NCI-H524 treated with DMSO at 0.1 percent for 48 hours (cell line): ENCODE data around the gene TBC1D22A.

Experiments
- DNase-seq: peaks from one replicate; lab custom pipeline; 2025; lab: John Stamatoyannopoulos, UW

Gene TBC1D22A

DNA sequence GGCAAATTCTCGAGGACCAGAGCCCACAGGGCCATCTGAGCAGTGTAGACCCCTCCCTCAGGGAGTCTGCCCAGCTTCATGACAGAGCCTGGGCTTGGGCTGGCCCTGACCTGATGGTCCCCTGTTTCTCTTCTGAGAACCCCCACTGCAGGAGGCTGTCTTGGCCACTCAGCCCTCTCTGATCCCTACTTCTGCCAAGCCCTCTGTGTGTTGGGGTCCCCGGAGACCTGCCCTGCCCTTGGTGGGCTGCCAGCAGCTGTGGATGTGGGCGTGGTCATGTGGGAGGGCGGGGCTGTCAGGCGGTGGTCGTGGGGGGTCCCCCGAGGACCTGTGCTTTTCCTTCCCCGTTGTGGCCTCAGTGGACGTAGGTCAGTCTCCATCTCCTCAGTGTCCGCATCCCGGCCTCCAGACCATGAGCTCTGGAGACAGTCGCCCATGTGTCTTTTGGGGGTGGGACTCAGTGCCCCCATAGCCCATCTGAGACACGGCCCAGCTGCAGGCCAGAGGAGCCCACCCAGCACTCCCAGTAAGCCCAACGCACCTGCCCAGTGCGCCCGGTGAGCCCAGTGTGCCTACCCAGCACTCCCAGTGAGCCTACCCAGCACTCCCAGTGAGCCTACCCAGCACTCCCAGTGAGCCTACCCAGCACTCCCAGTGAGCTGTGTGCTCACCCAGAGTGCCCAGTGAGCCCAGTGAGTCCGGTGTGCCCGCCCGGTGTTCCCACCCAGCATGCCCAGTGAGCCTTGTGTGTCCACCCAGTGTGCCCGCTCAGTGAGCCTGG is 409.2 kb downstream of the TBC1D22A start:
- DNase-seq = no peak

DNA sequence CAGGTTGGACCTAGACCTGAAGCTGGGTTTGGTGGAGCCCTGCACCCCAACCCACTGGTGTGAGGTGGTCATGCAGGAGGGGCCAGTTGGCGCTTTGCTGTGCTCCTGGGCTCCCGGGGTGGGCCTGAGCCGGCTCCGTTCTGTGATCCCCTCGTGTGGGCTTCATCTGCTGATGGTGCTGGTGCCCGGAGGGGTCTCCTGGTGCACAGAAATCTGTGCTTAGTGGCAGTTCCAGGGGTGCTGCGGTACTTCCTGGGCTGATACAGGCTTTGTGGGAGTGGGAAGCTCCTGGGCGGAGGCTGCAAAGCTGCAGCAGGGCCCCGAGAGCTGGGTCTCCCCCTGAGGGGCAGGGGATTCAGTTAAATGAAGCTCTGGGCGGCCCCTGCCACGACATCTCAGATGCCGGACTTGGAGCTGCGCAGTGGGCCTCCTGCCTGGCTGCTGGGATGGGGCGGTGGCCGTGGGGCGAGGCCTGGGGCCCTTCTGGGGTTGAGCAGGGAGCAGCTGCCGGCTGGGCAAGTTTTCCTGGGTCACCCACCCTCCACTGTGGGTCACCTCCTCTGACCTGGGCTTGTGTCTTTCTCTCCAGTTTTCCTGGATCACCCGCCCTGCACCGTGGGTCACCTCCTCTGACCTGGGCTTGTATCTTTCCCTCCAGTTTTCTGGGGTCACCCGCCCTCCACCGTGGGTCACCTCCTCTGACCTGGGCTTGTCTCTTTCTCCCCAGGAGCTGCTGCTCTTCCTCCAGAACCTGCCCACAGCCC is 410.5 kb downstream of the TBC1D22A start:
- DNase-seq = no peak

DNA sequence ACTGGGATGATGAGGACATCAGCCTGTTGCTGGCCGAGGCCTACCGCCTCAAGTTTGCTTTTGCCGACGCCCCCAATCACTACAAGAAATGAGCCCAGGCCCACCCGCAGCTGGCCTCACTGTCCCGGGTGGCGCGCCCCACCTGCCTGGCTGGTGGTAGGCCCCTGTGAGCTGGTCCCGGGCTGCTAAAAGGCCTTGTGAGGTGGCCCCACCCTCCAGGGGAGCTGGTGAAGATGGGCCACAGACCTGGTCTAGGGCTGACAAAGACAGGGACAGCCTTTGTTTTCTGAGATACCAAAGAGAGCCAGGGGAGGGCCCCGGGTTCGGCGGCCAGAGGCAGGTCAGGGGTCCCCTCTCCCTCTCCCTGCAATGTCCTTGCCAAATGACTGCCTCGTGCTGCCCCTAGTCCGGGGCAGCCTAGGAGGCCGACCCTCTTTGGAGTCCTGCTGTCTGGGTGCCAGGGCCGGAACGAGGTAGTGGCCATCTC is 411.1 kb downstream of the TBC1D22A start:
- DNase-seq = no peak

DNA sequence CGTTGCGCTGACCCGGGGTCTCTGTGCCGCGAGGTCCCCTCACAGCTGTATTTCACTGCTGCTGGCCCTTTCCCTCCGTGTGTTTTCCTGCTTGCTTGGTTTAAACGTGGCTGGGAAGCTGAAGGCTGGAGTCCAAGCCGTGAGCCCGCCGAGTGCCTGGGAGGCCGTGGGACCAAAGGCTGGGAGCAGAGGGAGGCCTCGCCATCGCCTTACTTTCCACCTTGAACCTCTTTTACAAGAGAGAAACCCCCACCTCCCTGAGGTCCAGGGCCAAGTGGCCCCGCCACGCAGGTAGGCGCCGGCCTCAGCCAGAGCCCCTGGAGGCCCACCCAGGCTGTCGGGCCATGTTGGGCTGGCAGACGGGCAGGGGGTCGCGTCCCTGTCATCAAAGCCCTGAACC is 411.6 kb downstream of the TBC1D22A start:
- no peak for DNase-seq

DNA sequence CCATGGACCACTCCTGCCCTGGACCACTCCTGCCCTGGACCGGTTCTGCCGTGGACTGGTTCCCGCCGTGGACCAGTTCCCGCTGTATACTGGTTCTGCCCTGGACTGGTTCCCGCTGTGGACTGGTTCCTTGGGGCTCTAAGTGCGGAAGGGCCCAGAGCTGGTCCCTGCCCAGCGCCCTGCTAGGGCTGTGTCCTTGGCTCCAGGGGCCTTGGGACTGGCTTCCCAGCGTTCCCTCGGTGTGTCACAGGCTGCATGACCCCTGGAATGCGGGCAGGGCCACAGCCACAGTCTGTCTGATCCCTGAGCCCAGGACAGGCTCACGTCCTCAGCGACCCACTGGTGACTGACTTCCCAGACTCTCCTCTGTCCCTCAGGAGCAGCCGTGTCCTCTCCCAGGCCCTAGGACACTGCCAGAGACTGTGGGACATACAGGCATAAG is 412.2 kb downstream of the TBC1D22A start:
- no peak for DNase-seq

DNA sequence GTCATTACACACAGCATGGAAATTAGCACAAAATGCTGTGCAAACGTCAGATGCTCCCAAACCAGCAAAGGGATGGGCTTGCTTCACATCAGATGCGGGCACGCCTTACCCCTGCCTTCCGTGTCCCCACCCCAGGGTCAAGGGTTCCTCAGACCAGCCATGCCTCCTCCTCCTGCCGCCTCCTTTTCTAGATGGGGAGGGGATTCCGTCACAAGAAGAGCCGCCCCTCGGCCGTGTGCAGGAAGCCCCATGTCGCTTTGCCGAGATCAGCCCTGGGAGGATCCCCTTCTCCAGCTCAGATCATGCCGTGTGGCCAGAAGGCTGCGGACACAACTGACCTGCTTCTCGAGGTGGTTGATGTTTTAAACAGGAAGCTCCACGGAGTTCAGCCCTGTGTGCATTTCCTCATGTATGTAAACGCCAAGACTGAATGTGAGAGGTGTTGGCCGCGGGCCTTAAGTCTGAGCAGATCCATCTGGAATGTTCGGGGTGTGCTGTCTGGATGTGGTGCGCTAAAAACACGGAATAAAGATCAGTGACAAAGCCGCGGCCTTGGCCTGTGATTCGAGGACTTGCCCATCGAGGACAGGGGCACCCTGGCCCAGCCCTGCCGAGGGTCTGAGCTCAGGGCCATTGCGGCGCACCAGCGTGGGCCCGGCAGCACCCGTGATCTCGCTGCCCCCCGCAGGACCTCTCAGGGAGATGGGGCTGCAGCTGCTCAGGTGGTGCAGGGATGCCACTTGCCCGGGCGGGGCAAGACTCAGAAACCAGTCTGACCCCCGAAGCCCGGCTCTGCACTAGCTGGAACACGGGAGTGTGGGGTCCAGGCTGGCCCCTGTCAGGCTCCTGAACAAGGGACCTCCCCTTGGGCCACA is 412.9 kb downstream of the TBC1D22A start:
- DNase-seq = no peak

DNA sequence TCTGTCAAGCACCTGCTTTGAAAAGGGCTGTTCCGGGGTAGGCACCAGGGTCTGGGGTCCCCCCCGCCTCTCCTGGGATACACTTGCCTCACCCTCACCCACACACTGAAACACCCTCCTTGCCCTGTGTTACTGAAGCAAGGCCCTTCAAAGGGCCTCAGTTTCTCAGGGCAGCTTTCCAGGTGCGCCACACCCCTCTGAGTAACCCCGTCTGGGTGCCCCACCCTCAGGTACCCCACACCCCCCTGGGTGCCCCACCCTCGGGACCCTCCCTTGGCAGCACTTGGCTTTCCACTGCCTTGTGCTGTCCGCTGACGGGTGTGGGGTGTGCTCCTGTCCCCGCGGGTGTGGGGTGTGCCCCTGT is 413.6 kb downstream of the TBC1D22A start:
- DNase-seq = no peak

DNA sequence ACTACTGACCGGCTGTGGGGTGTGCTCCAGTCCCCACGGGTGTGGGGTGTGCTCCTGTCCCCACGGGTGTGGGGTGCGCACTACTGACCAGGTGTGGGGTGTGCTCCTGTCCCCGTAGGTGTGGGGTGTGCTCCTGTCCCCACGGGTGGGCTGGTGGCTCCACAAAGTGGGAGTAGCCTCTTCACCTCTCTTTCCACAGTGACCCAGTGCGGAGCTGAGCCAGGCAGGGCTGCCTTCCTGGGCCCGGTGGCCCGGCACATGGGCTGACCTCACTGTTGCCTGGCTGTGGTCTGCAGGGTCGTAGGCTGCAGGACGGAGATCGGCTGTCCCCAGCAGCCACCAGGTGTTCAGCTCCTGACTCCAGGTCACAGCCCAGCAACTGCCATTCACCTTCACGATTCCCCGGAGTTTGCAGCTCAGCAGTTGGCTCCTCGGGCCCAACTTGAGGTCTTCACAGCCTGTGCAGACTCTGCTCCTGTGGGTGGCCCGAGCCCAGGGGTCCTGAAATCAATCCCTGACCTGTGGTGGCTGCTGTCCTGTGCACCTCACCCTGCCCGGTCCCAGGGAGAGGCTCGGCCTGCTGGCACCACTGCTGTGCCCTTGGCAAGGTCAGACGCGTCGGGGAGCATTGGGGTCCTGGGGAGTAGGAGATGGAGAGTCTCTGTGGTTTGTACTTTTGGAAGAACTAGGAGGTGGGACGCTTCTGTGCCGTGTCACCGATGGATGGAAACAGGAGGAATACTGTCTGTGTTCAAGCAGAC is 414.3 kb downstream of the TBC1D22A start:
- no peak for DNase-seq

DNA sequence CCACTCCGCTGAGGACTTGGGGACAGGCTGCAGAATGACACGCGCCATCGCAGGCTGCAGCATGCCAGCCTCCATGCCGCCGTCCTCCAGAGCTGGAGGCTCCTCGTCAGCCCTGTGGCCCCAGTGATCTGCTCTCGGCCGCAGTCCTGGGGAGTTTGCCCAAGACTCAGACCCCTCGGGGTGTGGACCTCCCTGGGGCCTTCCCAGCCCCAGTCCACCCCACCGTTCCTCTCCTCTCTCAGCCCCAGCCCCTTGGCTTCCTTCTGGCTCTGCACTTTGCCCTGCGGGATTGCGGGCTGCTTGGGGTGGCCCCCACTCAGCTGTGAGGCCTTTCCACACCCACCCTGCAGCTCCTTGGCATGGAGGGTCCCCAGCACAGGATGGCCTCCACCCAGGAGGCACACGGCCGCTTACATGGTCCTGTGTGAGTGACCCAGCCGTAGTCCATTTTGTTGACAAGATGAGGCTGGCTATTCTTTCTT is 414.9 kb downstream of the TBC1D22A start:
- DNase-seq = no peak

DNA sequence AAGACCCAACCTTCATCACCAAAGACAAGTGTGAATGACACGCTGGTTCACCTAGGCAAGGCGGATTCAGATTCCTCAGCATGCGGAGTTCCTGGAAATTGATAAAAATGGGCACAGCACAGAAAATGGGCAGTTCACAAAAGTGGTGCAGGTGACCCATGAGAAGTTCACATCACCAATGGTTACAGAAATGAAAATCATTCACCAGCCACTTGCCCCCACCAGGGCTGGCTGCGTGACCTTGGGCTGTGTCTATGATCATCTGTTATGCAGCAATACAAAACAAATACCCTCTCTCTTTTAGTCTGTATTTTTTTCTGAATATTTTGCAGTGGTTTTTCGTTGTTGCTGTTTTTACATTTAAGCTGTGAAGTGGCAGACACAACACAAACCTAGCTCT is 415.9 kb downstream of the TBC1D22A start:
- DNase-seq = no peak

DNA sequence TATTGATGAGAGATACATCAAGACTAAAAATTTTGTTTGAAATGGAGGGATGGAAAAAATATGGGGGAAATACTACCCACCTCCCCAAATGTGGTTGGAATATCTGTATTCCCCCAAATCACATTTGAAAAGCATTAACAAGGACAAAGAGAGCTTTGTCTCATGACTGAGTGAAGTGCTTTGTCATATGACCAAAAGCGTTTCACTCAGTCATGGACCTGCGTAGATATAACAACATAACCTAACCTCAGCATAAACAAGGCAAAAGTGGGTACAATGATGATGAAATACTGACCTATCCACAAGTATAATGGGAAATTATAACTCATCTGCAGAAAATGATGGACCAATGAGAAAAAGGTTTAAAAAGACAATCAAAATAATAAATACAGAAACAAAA is 418.3 kb downstream of the TBC1D22A start:
- no peak for DNase-seq

DNA sequence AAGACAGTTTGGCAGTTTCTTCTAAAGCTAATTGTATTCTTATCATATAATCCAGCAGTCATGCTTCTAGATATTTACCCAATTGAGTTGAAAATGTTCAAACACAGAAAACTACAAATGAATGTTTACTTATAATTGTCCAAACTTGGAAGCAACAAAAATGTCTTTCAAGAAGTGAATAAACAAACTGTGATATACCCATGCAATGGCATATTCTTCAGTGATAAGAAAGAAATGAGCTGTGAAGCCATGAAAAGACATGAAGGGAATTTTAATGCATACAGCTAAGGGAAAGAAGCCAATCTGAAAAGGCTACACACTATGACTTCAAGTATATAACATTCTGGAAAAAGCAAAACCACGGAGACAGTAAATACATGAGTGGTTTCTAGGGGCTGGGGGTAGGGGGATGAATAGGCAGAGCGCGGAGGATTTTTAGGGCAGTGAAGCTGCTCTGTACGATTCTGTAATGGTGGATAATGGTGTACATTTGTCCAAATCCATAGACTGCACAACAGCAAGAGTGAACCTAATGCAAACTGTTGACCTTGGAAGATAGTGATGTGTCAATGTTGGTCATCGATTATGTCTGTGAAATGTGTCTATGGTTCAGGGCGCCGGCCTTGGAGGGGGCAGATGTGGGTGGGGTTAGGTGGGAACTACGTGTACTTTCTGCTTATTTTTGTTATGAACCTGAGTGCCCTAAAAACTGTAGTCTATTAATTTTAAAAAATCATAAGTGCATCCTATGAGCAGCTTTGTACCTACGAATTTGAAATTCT is 424.9 kb downstream of the TBC1D22A start:
- DNase-seq = no peak

DNA sequence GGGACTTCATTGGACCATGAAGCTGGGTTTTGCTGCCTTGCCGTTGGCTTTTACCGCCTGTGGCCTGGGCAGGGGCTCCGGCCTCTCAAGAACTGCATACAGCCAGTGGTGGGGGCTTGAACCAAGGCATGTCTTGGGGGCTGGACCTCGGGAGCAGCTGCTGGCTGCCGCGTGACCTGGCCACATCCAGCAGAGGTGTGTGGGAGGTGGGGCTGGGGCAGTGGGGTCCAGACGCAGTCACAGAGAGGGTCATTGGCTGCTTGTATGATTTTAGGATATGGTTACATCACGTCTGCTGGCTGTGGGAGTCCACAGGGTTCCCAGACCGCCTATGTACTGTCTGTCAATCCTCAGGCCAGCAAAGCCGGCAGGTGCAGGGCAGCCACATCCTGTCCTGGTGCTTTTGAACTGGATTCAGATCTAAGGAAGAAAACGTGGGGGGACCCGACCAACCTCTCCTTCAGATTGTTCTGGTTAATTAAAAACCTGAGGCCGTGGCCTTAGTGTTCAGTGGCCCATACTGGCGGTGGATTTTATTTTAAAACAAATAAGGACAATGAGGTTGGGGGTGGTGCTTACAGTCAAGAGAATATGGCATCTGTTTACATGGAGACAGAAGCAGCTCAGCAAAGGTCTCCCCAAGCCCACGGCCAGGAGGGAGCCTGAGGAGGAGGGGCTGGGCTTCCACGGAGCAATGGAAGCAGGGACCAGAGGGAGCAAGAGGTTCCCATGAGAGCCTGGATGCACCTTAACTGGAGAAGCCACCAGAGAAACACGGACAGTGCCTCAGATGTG is 426.0 kb downstream of the TBC1D22A start:
- DNase-seq = no peak

DNA sequence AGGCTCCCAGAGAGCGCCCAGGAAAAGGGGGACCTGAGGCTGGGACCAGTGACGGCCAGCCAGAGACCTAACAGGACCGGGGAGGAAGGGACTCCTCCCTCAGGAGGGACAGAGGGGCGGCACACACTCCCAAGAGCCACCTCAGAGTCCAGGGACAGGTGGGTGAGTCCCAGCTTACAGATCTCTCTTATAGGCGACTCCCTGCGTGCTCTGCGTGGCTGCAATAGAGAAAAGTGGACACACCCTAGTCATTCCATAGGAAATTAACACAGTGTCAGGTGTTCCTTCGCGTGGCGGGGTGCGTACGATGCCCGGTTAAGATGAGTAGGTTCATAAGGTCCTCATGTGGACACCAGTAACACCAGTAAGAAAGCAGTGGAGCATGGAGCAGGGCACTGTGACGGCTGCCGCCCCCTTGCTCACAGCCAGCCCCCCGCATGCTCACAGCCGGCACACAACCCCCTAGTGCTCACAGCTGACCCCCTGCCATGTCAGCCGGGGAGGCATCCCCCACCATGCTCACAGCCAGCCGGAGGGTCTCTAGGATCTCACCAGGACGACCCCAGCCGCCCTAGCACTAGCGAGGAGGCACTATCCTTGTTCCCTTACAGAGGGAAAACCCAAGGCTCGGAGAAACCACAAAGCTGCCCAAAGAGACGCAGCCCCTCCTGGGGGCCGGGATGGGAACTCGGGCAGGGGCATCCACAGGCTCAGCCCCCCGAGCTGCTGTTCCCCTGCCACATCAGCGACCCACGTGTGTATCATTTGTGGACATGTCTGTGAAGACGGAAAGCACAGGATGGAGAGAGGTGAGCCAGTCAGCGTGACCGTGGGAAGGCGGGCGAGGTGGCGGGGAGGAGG is 426.8 kb downstream of the TBC1D22A start:
- DNase-seq = no peak

DNA sequence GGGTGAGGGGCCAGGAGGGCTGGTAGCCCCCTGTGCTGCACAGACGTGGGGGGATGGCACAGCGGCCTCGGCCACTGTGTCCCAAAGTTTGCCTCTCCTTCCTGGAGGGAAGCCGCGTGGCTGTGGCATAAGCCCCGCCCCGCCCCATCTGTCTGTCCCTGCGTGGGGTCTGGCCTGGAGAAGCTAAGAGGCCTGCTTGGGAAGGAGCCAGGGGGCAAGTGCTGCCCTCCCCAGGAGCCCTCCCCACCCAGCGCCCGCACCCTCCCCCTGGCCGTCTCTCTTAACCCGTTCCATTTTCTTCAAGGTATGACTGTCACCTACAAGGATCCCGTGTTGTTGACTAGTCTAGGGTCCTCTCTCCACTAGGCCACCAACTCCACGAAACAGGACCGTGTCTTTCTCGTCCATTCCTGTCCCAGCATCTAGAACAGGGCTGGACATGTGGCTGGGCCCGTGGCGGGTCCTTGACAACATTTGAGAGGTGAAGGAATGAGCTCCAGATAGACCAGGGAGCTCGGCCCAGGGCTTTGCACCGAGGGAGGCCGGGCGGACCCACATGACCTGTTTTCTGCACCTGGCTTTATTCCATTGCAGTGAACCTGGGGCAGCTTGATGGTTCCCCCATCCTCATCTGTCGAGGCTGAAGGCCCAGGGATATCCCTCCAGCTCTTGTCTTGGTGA is 428.0 kb downstream of the TBC1D22A start:
- DNase-seq = peak; percentile 34

DNA sequence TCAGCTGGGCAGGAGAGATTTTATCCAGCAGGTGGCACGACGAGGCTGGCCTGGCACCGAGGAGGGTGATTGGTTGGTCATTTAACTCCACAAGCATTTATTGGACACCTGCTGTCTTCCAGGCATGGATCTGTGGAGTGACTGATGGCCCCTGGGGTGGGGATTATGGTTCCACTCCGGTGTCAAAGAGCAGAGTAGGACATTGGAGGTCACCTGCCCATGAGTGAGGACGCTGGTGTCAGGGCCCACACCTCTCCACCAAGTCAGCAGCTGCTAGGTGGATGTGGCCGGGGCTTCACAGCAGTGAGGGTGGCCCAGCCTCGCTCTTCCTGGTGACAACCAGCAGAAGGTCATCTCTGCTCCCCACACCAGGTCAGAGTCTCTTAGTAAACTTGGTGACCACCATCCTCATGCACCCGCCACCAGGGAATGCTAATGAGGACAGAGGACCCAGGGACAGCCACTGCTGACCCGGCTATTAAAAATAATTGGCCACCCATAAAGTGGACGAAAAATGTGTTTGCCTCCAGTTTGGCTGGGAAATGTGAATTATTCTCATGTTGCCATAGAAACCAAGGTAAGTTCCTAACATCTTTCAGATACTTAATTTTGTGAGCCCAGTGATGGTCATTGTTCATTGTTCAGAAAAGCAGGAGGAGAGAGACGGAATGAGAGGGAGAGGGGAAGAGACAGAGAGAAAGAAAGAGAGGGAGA is 428.7 kb downstream of the TBC1D22A start:
- no peak for DNase-seq
